CD4-positive, alpha-beta T cell treated with Interleukin-12 subunit alpha and Interleukin-12 subunit beta, for 1 hour (primary cell): ENCODE data around the gene FCRL1.

Experiments used
- DNase-seq: peaks from one replicate; pipeline ENCODE4 v3.0.0-alpha.2; 2020

The FCRL1 gene

GRCh38 chr1:157799996-157800395, 19.9 kb downstream of the FCRL1 start:
- DNase-seq, result no peak

GRCh38 chr1:157798211-157798610, 21.7 kb downstream of the FCRL1 start:
- DNase-seq, result no peak

- no peak for DNase-seq
Measured at GRCh38 chr1:157785248-157785647, 34.7 kb downstream of the FCRL1 start.

GRCh38 chr1:157784801-157785200, 35.1 kb downstream of the FCRL1 start:
- DNase-seq, result no peak

- DNase-seq, result no peak
Measured at GRCh38 chr1:157782931-157783330, 37.0 kb downstream of the FCRL1 start.

GRCh38 chr1:157781048-157781447, 38.9 kb downstream of the FCRL1 start:
- no peak for DNase-seq

- no peak for DNase-seq
Measured at GRCh38 chr1:157776971-157777391, 42.9 kb downstream of the FCRL1 start, which contains the start of gene FCRL2. TSS of gene FCRL2 (minus strand) at chr1:157777132. CDS start at chr1:157777073, 59 bp downstream.

GRCh38 chr1:157775101-157775870, 44.6 kb downstream of the FCRL1 start:
- DNase-seq, result no peak

GRCh38 chr1:157774412-157774811, 45.5 kb downstream of the FCRL1 start:
- DNase-seq, result no peak

- peak; percentile 35 for DNase-seq
Measured at GRCh38 chr1:157773493-157774350, 46.2 kb downstream of the FCRL1 start.

GRCh38 chr1:157771661-157772425, 48.1 kb downstream of the FCRL1 start:
- no peak for DNase-seq

- no peak for DNase-seq
Measured at GRCh38 chr1:157770442-157771043, 49.4 kb downstream of the FCRL1 start.

- DNase-seq, result no peak
Measured at GRCh38 chr1:157766792-157767191, 53.1 kb downstream of the FCRL1 start.

GRCh38 chr1:157758018-157758417, 61.9 kb downstream of the FCRL1 start:
- no peak for DNase-seq

GRCh38 chr1:157753611-157754010, 66.3 kb downstream of the FCRL1 start:
- DNase-seq, result no peak

GRCh38 chr1:157751283-157751682, 68.6 kb downstream of the FCRL1 start:
- DNase-seq, result no peak

- DNase-seq, result no peak
Measured at GRCh38 chr1:157748262-157748817, 71.6 kb downstream of the FCRL1 start.
